K562 (cell line): ENCODE measurements around the gene PIGB. TPM values are rescaled to one million over a fixed set of nuclear protein-coding genes. Genes with fewer than 3 reads are reported as not detected.

ENCODE experiments used
- CCAR2 ChIP-seq: fragments of 200-400 bp; formaldehyde crosslinking; IDR thresholded peaks from 2 replicates; pipeline ENCODE4 v1.6.1; 2017; ENCODE audit warnings: mild to moderate bottlenecking, low read depth, low read length
- GATAD2A ChIP-seq: fragments of 450-650 bp; IDR thresholded peaks from 2 replicates; pipeline ENCODE4 v1.6.1; 2017
- KLF6 ChIP-seq: fragments of 250-450 bp; sonication (Bioruptor Pico); IDR thresholded peaks from 2 replicates; pipeline ENCODE4 v1.4.0; 2020; ENCODE audit warnings: mild to moderate bottlenecking, moderate library complexity, borderline replicate concordance
- MAZ ChIP-seq, 2 experiments: fragments of 450-650 bp in 1 of 2; sonication (generic) in 1 of 2; formaldehyde crosslinking; IDR thresholded peaks in 1 of 2; conservative IDR thresholded peaks in 1 of 2; 2 replicates each; pipeline versions ENCODE4 v1.4.0 to v1.5.0; 2020; ENCODE audit warnings: mild to moderate bottlenecking in 1 of 2, missing genetic modification reagents in 1 of 2
- MECOM ChIP-seq: fragments of 250-450 bp; sonication (Bioruptor Pico); IDR thresholded peaks from 2 replicates; pipeline ENCODE4 v1.8.0; 2022; ENCODE audit warnings: inconsistent platforms
- MYNN ChIP-seq, 2 experiments: sonication (generic); formaldehyde crosslinking in 1 of 2; IDR thresholded peaks; 2 replicates each; pipeline versions ENCODE4 v1.5.0 to v1.6.1; 2016 to 2020; ENCODE audit warnings: antibody characterized with exemption in 1 of 2, missing genetic modification reagents in 1 of 2
- NFRKB ChIP-seq: fragments of 450-650 bp; IDR thresholded peaks from 2 replicates; pipeline ENCODE4 v1.6.1; 2016; ENCODE audit warnings: low read depth
- NR4A1 ChIP-seq, 2 experiments: fragments of 250-450 bp in 1 of 2; fragments of 450-650 bp in 1 of 2; sonication (Bioruptor Pico) in 1 of 2; IDR thresholded peaks; 2 replicates each; pipeline versions ENCODE4 v1.4.0 to v1.6.1; 2016 to 2020; ENCODE audit warnings: mild to moderate bottlenecking in 2 of 2, missing compliant biosample characterization in 1 of 2, missing genetic modification characterization in 1 of 2, moderate library complexity in 1 of 2
- ZNF347 ChIP-seq: fragments of 450-650 bp; formaldehyde crosslinking; IDR thresholded peaks from 2 replicates; pipeline ENCODE4 v1.4.0; 2020; ENCODE audit warnings: low read depth, mild to moderate bottlenecking, moderate library complexity
- ZNF76 ChIP-seq: fragments of 250-450 bp; sonication (Bioruptor Pico); IDR thresholded peaks from 2 replicates; pipeline ENCODE4 v1.4.0; 2020; ENCODE audit warnings: mild to moderate bottlenecking, moderate library complexity, borderline replicate concordance
- ZNF764 ChIP-seq: fragments of 250-450 bp; sonication (Bioruptor Pico); IDR thresholded peaks from 2 replicates; pipeline ENCODE4 v1.4.0; 2020; ENCODE audit warnings: low read depth, mild to moderate bottlenecking, moderate library complexity
- polyA plus RNA-seq, 8 experiments: library from polyadenylated mRNA; depleted of rRNA in 4 of 8; stranded (reverse) in 5 of 8; unstranded in 3 of 8; fragments of >200 nt; fragmentation: Nextera tagmentation in 2 of 8; fragmentation: Illumina TruSeq in 1 of 8; extraction: Ambion mirVana in 2 of 8; extraction: Trizol in 1 of 8; gene quantifications; 2 replicates each; pipeline versions ENCODE4 v1.2.1 to v1.2.3, GENCODE V29; 2011 to 2014; ENCODE audit warnings: inconsistent platforms in 1 of 8, missing spikeins in 1 of 8
- total RNA-seq, 7 experiments: library from RNA; depleted of rRNA in 6 of 7; stranded (reverse); fragments of >200 nt in 6 of 7; fragmentation: Illumina TruSeq in 2 of 7; extraction: Trizol in 2 of 7; gene quantifications; 2 replicates each; pipeline versions ENCODE4 v1.2.1 to v1.2.3, GENCODE V29; 2011 to 2021; ENCODE audit warnings: low replicate concordance in 1 of 7
- TF ChIP-seq, protein P1 (sequence below): fragments of 450-650 bp; IDR thresholded peaks from 2 replicates; pipeline ENCODE4 v1.7.1; 2018; ENCODE audit warnings: mild to moderate bottlenecking, low read depth; ENCODE audit not compliant: partially characterized antibody
- TF ChIP-seq, protein P2 (sequence below): fragments of 450-650 bp; conservative IDR thresholded peaks from 2 replicates; pipeline ENCODE4 v1.6.1; 2016; ENCODE audit warnings: missing genetic modification characterization, low read depth, mild to moderate bottlenecking, control low read depth, missing compliant biosample characterization
- TF ChIP-seq, protein P3 (sequence below): fragments of 250-450 bp; sonication (Bioruptor Pico); IDR thresholded peaks from 2 replicates; pipeline ENCODE4 v1.4.0; 2020; ENCODE audit warnings: mild to moderate bottlenecking
- TF ChIP-seq, protein P4 (sequence below): sonication (generic); formaldehyde crosslinking; IDR thresholded peaks from 2 replicates; pipeline ENCODE4 v1.8.0; 2022; ENCODE audit warnings: missing genetic modification reagents, mild to moderate bottlenecking, borderline replicate concordance

The PIGB gene
- total and polyA plus RNA-seq, 9 of the 15 experiments (the other 6 are each of a cell fraction or from before 2014, with no cell fraction given): 9.9 to 32.3 (median 18.2) TPM

DNA sequence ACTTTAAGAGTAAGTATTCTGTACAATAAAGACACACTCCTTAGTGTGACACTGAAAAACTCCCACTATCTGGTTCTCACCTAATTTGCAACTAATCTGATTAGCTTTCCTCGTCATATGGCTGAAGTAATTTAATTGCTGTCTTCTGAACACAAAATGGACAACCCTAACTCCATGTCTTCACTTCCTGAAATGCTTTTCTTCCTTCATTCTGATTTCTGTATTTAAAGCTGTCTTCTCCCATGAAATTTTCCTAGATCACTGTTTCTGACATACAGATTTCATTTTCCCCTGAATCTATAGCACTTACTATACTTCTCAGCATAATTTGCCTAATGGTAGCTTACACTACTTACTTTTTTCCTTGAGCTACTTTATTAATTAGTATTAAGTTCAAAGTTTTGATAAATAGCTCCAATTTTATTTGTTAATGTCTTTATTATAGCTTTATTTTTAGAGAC is 82.8 kb downstream of the PIGB start (continued):
- TF ChIP-seq, protein P1, sequence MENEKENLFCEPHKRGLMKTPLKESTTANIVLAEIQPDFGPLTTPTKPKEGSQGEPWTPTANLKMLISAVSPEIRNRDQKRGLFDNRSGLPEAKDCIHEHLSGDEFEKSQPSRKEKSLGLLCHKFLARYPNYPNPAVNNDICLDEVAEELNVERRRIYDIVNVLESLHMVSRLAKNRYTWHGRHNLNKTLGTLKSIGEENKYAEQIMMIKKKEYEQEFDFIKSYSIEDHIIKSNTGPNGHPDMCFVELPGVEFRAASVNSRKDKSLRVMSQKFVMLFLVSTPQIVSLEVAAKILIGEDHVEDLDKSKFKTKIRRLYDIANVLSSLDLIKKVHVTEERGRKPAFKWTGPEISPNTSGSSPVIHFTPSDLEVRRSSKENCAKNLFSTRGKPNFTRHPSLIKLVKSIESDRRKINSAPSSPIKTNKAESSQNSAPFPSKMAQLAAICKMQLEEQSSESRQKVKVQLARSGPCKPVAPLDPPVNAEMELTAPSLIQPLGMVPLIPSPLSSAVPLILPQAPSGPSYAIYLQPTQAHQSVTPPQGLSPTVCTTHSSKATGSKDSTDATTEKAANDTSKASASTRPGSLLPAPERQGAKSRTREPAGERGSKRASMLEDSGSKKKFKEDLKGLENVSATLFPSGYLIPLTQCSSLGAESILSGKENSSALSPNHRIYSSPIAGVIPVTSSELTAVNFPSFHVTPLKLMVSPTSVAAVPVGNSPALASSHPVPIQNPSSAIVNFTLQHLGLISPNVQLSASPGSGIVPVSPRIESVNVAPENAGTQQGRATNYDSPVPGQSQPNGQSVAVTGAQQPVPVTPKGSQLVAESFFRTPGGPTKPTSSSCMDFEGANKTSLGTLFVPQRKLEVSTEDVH: no peak
- TF ChIP-seq NR4A1 (CRISPR knock-in tag; IDR thresholded peaks at IDR 0.05) (no peak), NR4A1 (tag; IDR thresholded peaks at IDR 0.05) (no peak; the same call in 1 of the 2 replicates), CCAR2 (no peak), KLF6 (peak; percentile 94), GATAD2A (no peak), ZNF347 (CRISPR knock-in tag) (no peak), ZNF764 (no peak), ZNF76 (peak; percentile 83), NFRKB (no peak), MYNN (IDR thresholded peaks at IDR 0.05) (no peak), MYNN (CRISPR knock-in tag; IDR thresholded peaks at IDR 0.05) (no peak), MAZ (CRISPR knock-in tag; conservative IDR thresholded peaks at IDR 0.05 in 1 of 2, IDR thresholded peaks at IDR 0.05 in 1 of 2) (no peak), MECOM (peak; percentile 75)
- TF ChIP-seq, protein P2, sequence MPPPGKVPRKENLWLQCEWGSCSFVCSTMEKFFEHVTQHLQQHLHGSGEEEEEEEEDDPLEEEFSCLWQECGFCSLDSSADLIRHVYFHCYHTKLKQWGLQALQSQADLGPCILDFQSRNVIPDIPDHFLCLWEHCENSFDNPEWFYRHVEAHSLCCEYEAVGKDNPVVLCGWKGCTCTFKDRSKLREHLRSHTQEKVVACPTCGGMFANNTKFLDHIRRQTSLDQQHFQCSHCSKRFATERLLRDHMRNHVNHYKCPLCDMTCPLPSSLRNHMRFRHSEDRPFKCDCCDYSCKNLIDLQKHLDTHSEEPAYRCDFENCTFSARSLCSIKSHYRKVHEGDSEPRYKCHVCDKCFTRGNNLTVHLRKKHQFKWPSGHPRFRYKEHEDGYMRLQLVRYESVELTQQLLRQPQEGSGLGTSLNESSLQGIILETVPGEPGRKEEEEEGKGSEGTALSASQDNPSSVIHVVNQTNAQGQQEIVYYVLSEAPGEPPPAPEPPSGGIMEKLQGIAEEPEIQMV: peak; percentile 67; the same call in 1 of the 2 replicates
- TF ChIP-seq, protein P3, sequence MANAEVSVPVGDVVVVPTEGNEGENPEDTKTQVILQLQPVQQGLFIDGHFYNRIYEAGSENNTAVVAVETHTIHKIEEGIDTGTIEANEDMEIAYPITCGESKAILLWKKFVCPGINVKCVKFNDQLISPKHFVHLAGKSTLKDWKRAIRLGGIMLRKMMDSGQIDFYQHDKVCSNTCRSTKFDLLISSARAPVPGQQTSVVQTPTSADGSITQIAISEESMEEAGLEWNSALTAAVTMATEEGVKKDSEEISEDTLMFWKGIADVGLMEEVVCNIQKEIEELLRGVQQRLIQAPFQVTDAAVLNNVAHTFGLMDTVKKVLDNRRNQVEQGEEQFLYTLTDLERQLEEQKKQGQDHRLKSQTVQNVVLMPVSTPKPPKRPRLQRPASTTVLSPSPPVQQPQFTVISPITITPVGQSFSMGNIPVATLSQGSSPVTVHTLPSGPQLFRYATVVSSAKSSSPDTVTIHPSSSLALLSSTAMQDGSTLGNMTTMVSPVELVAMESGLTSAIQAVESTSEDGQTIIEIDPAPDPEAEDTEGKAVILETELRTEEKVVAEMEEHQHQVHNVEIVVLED (CRISPR knock-in tag): peak; percentile 62
- TF ChIP-seq, protein P4, sequence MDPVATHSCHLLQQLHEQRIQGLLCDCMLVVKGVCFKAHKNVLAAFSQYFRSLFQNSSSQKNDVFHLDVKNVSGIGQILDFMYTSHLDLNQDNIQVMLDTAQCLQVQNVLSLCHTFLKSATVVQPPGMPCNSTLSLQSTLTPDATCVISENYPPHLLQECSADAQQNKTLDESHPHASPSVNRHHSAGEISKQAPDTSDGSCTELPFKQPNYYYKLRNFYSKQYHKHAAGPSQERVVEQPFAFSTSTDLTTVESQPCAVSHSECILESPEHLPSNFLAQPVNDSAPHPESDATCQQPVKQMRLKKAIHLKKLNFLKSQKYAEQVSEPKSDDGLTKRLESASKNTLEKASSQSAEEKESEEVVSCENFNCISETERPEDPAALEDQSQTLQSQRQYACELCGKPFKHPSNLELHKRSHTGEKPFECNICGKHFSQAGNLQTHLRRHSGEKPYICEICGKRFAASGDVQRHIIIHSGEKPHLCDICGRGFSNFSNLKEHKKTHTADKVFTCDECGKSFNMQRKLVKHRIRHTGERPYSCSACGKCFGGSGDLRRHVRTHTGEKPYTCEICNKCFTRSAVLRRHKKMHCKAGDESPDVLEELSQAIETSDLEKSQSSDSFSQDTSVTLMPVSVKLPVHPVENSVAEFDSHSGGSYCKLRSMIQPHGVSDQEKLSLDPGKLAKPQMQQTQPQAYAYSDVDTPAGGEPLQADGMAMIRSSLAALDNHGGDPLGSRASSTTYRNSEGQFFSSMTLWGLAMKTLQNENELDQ: no peak
